HG03139 (cell line): ENCODE data around the gene RECQL.
"Not testable (repeated sequence)": the region's sequence is repeated elsewhere in the genome, so short reads cannot be mapped to it uniquely, and the experiment has no call there.

Experiments used
- ATAC-seq: cut with Tn5 transposase; IDR thresholded peaks from one replicate; pipeline ENCODE4 v1.9.1; 2021; ENCODE audit not compliant: unreplicated experiment

RECQL gene

GRCh38 chr12:21505888-21506287 is 4.5 kb upstream of the RECQL start:
- no peak for ATAC-seq

- ATAC-seq = no peak
These were observed 1.4 kb upstream of the RECQL start for GRCh38 chr12:21502872-21503271.

GRCh38 chr12:21502164-21502496 is 695 bp upstream of the RECQL start:
- ATAC-seq = peak; percentile 1

DNA sequence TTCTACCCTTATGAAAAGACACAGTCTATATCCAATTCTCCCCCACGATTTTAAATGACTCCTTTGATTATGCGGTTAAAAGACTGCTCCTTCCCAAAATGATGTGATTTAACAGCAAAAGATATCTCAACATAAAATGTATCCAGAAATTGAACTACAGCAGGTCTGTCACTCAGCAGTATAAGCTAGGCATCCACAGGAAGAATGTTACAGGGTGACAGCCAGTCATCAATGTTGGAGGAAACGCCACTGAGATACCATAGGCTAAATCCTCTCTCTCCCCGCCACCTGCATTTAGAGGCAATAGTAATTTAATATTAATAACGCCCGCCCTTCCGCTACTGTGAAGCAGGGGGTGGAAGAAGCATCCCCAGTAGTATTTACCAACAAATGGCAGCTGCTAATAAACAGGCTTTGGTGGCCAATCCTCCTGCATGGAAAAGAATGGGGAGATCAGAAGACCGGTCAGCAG is 613 bp downstream of the RECQL start:
- peak; percentile 0 for ATAC-seq

- no peak for ATAC-seq
These were observed 1.7 kb downstream of the RECQL start for GRCh38 chr12:21499765-21500164.

DNA sequence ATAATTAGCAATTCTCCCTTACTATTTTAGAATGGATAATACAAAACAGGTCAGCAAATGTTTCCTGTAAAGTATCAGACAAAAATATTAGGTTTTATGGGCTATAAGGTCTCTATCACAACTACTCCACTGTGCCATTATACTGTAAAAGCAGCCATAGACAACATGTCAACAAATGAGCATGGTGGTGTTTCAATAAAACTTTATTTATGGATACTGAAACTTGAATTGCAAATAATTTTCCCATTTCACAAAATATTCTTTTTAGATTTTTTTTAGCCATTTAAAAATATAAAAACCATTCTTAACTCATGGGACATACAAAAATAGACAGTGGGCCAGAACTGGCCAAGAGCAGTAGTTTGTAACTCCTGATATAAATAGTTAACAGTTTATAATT is 15.4 kb downstream of the RECQL start:
- no peak for ATAC-seq

DNA sequence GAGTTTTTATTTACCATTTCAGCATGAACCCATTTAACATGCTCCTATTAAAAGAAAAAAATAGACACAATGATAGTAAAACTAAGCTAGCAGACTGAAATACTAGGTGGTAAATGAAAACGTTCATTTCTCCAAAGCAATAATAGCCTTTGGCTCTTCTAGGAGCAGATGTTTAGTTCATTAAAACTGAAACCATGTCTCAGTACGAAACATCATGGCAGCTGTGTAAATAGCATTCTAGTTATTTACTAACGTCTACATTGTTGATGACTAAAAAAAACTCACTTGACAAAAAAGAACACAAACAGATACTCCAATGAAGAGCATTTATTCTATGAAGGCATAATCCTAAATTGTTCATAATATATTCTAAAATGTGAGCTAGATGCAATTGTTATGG is 17.9 kb downstream of the RECQL start:
- no peak for ATAC-seq

- ATAC-seq = no peak
These were observed 22.5 kb downstream of the RECQL start for GRCh38 chr12:21478756-21479455.

DNA sequence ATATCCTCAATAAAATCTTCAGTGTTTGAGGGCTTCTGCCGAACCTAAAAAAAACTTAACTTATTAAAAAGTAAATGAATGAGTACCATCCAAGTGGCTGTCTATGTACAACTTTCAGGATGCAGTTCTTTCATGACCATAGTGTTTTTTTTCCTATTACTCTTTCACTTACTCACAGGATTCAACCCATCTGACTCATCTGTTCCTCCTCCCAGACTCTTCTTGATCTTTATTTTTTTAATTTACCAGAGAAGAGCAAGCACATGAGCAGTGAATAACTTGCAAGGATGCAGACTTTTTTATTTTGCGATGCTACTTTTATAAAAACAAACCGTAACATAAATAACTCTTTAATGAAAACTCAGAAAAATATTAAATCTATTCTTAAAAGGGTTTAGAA is 24.5 kb downstream of the RECQL start:
- no peak for ATAC-seq

DNA sequence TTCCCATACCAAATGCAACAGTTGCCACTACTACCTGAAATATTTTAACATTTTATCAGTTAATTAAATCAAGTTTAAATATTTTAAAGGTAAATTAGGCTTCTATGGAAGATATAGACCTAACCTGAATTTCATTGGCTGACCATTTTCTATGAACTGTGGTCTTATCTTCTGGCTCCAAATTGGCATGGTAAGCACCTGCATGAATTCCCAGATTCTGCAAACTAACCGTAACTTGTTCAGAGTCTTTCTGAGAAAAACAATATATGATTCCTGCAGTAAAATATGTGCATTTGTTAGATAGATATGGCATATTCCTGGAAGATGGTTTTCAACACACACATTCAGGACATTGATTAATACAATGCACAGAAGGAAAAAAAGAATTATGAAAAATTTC is 25.9 kb downstream of the RECQL start:
- no peak for ATAC-seq

DNA sequence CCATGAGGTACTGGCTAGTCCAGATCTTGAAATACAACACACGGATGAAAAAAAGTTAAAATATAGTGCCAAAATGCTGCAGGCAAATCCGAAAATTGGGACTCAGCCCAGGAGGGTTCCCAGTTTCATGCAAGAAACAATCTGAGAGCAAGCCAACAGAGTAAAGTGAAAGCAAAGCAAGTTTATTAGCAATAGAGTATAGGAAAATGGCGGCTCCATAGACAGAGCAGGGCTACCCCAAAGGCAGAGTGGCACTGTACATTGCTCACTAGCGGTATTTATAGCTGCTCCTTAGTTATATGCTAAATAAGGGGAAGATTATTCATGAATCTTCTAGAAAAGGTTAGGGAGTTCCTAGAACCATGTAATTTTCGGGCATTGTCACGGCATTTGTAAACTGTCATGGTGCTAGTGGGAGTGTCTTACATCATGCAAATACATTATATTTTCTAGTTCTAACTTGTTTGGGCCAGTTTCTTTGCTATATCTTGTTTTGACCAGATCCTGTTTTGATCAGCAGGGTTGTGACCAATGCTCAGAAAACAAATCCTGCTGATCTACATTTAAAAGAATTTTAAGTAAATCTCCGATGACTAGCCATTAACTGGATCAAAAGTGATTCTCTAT is 29.1 kb downstream of the RECQL start:
- no peak for ATAC-seq

GRCh38 chr12:21471294-21471693 is 30.1 kb downstream of the RECQL start:
- ATAC-seq = no peak

DNA sequence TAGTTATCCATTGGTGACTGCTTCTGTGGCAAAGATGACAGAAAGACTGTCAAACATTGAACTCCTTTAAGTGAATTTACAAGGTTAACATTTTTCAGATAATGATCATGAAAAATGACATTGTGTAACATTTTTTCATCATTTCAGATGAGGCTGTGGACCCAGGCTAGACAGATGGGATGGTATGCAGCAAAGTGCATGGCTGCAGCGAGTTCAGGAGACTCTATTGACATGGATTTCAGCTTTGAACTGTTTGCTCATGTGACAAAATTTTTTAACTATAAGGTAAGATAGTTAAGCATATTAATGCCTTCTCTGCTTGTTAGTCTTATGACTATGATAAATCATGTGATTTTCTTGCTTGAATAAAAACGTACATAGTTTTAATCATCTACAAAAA is 34.1 kb downstream of the RECQL start:
- ATAC-seq = not testable (repeated sequence)

DNA sequence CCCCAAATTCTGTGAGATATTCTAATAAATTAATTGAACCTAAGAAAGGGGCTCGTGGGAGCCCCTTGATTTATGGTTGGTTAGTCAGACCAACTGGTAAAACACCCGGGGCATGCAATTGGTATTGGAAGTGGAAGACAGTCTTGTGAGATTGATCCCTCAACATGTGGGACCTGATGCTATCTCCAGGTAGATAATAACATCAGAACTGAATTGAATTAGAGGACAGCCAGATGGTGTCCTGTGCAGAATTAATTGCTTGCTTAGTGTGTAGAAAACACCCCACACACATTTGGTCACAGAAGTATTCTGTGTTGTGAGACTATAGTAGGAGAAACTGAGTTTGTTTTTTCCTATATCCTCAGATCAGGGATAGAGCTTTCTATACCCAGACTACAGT is 42.0 kb downstream of the RECQL start:
- ATAC-seq = no peak

- no peak for ATAC-seq
These were observed 45.1 kb downstream of the RECQL start for GRCh38 chr12:21456291-21456780.

GRCh38 chr12:21453312-21453852 is 48.1 kb downstream of the RECQL start:
- no peak for ATAC-seq

- ATAC-seq = no peak
These were observed 49.9 kb downstream of the RECQL start for GRCh38 chr12:21451529-21451928.

- ATAC-seq = no peak
These were observed 57.0 kb downstream of the RECQL start for GRCh38 chr12:21444193-21445146.

DNA sequence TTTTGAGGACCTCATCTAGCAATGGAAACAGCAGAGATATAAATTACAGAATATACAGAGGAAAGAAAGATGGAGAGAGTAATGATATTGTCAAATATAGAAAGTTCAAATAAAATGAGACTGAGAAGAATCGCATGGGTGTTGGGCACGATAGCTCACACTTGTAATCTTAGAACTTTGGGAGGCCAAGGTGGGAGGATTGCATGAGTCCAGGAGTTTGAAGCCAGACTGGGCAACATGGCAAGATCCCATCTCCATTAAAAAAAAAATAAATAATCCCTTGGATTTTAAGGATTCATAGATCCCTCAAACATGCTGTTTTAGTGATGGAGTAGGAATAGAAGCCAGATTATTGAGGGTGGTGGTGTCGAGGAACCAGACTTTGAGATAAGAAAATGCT is 62.1 kb downstream of the RECQL start:
- ATAC-seq = no peak

DNA sequence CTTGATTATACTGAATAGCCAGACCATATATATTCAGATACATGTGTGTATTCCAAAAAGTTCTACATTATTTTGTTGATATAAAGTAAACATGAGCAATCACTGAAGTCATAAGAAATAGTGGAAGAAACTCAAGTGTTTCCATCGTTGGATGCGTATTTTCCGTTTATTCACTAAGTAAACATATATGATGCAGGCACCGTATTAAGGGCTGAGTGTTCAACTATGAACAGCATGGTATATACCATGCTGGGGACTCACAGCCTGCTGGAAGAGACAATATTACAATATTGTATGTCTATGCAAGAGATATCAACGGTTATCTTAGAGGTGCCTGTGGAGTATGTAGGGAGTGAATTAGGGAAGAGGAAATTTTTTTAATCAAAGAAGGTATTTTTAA is 62.8 kb downstream of the RECQL start:
- ATAC-seq = no peak

DNA sequence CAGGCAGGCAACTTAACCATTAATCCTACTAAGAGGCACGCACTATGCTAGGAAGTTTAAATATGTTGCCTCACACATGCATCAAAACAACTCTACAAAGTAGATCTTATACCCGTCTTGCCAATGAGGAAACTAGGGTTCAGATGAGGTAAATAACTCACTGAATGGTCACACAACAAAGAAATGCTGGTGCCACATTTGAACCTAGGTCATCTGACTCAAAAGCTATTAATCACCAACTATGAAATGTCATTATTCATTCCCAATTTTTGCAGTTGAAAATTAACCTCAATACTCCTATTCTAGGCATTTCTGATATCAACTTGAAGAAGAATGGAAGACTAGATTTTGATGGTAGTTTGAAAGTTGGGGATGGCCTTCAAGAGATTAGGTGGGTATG is 66.7 kb downstream of the RECQL start:
- no peak for ATAC-seq
